VCaP (cell line): ENCODE data around the gene CTDSP2.
"Not testable (repeated sequence)": the region's sequence is repeated elsewhere in the genome, so short reads cannot be mapped to it uniquely, and the experiment has no call there.

Experiments
- H3K27ac ChIP-seq: fragments of 450-650 bp; 2 replicates; pipeline ENCODE4 v1.5.1; 2017
- CTCF ChIP-seq: fragments of 450-650 bp; conservative IDR thresholded peaks from 2 replicates; pipeline ENCODE4 v1.5.1; 2017; ENCODE audit warnings: mild to moderate bottlenecking, moderate library complexity

CTDSP2 gene

DNA sequence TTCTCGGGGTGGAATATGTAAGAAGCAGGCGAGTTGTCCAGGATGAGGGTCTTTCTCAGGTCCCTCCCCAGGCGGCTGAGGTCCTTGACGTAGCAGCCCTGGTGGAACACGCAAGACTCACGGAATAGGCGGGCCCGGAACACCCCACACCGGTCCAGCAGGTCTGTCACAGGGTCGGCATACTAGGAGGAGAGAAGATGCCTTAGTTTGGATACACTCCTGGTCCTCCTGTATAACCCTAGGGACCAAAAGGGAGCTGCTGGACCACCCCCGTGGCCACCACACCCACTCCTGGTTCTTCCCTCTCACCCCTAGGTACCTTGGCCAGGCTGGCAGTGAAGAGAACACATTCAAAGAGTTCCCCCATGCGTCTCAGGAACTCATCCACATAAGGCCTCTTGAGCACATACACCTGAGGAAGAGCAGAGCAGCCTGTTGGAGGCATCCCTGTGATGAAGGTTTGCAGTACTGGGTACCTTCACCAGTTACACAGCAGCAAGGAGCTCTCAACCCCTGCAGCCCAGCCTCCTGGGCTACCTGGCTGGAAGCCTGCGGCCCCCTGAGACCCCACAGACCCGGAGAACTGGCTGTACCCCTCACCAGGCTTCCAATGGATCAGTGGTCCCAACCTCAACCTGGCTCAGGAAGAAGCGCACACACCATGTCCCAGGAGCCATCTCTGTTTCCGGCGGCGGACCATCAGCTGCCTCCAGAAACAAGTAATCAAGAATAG is 22.5 kb downstream of the CTDSP2 start:
- no peak overlapping the region for H3K27ac ChIP-seq
- TF ChIP-seq CTCF = no peak

- H3K27ac ChIP-seq = no peak overlapping the region
- no peak for TF ChIP-seq CTCF
Observed at GRCh38 chr12:57823131-57823907, 23.2 kb downstream of the CTDSP2 start.

- no peak for TF ChIP-seq CTCF
- H3K27ac ChIP-seq = no peak overlapping the region
Observed at GRCh38 chr12:57822392-57823130, 24.0 kb downstream of the CTDSP2 start.

GRCh38 chr12:57821474-57822214 is 24.9 kb downstream of the CTDSP2 start:
- H3K27ac ChIP-seq = no peak overlapping the region
- TF ChIP-seq CTCF = no peak

DNA sequence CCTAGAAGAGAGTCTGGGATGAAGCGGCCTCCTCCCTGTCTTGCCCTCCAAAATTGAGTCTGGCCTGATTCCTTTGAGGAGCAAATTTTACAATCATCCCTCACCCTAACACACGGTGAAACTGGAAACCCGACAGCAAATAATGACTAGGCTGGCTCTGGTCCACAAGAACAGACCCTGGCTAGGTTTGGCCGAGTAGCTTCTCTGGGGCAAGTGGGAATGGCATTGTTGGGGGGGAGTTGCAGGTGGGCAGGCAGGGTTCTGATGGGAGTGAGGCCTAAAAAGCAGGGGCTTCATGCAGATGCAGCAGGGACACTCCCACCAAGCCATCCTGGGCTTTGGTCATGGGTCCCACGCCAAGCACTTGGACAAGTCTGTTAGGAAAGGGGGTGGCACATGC is 25.5 kb downstream of the CTDSP2 start:
- H3K27ac ChIP-seq = not testable (repeated sequence)

GRCh38 chr12:57820119-57820518 is 26.4 kb downstream of the CTDSP2 start:
- not testable (repeated sequence) for H3K27ac ChIP-seq

- H3K27ac ChIP-seq = not testable (repeated sequence)
Observed at GRCh38 chr12:57817990-57818331, 28.6 kb downstream of the CTDSP2 start.

DNA sequence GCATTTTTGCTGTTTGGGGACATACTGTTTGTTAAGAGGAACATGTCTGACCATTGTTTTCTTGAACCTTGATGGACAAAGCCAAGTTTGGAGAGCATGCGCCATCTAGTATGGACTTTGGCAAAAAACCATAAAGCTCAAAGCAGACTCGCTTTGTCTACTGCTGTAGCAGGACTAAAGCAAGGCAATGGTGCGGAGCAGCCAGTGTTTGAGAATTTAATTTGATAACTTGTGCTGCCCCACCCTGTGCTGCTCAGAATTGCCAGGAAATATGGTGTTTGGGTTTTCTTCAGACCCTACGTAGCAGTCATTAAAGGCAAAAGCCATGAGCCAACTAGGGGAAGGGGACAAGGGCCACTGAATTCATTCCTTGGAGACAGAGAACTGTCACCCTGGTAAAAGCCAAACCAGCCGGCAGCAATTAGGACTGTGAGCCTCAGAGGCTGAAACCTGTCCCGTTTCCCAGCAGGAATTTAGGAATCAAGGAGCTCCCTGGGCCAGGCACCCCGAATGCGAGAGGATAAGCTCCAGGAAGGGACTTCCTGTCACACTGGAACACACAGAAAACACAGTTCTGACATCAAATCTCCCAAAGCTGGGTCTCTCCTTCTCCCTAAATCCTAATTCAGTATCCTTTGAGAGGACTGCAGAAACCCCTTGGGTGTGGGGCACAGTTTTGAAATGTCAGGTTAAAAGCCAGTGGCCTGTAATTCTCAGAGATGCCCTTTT is 29.1 kb downstream of the CTDSP2 start:
- no peak overlapping the region for H3K27ac ChIP-seq
- TF ChIP-seq CTCF = no peak
